ENCODE measurements around the gene GPR146. TPM values are rescaled to one million over a fixed set of nuclear protein-coding genes. Genes with fewer than 3 reads are reported as not detected.

GPR146 gene
- total RNA-seq, 1 donor from 2014 or later: 1.7 TPM

DNA sequence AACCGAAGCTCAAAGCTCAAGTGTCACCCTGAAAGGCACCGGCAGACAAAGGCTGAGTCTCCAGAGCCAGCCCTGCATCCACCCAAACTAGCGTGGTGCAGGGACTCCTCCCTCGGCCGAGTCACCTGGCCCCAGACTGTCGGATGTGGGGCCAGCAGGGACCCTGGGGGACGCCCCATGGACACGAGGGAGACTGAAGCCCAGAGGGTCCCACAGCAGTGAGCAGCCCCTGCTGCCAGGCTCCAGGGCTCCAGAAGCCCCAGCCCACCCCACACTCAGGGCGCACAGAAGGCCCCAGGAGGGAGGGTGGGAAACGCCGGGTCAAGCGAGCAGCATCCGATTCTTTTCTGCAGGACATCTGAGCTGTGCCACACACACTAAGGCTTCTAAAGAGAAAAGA, 20.2 kb downstream of the GPR146 start:
- Histone ChIP-seq H2AFZ (ENCODE audit: low read depth, low read length) (no peak overlapping the region), H3K27me3 (ENCODE audit: insufficient read depth, low read length) (no peaks in the 10 kb centered on the region), H3K79me2 (ENCODE audit: insufficient read depth, low read length) (no peaks in the 10 kb centered on the region), H3K4me3 (ENCODE audit: insufficient read depth, low read depth, low read length) (no peak overlapping the region), H3K4me1 (ENCODE audit: insufficient read depth, low read length) (no peaks in the 10 kb centered on the region), H3K9me3 (ENCODE audit: insufficient read depth, low read depth, low read length) (no peaks in the 10 kb centered on the region), H4K20me1 (ENCODE audit: insufficient read depth, low read length) (peaks cover 74% of the 10 kb centered on the region), H3K9ac (ENCODE audit: low read length) (no peak overlapping the region), H3K36me3 (ENCODE audit: insufficient read depth, low read length) (no peaks in the 10 kb centered on the region), H3K27ac (ENCODE audit: low read depth, low read length) (no peak overlapping the region), H3K4me2 (ENCODE audit: low read length) (no peak overlapping the region)
- Mint-ChIP-seq H3K9me3 (ENCODE audit: unreplicated experiment) (no peaks in the 10 kb centered on the region), H3K4me3 (ENCODE audit: unreplicated experiment) (no peak overlapping the region), H3K27me3 (ENCODE audit: low read depth, unreplicated experiment) (no peaks in the 10 kb centered on the region), H3K27ac (ENCODE audit: unreplicated experiment) (no peak overlapping the region), H3K4me1 (ENCODE audit: low read depth, unreplicated experiment) (peaks cover 8% of the 10 kb centered on the region), H3K36me3 (ENCODE audit: low read depth, unreplicated experiment) (peaks cover 3% of the 10 kb centered on the region)
- no peak for TF ChIP-seq EZH2 (IDR thresholded peaks at IDR 0.05; ENCODE audit: insufficient read depth, low read length)
- no peak for TF ChIP-seq CTCF (IDR thresholded peaks at IDR 0.05; ENCODE audit: insufficient read depth, low read depth, low read length)
- FAIRE-seq: no peak
- no peak for DNase-seq (ENCODE audit: low read depth)

GRCh38 chr7:1065263-1065584, 20.9 kb downstream of the GPR146 start:
- TF ChIP-seq CTCF (IDR thresholded peaks at IDR 0.05; ENCODE audit: insufficient read depth, low read depth, low read length): no peak
- no peak for TF ChIP-seq EZH2 (IDR thresholded peaks at IDR 0.05; ENCODE audit: insufficient read depth, low read length)
- FAIRE-seq: no peak
- peaks cover 3% of the 10 kb centered on the region for H3K36me3 Mint-ChIP-seq (ENCODE audit: low read depth, unreplicated experiment)

GRCh38 chr7:1065585-1066241, 21.4 kb downstream of the GPR146 start:
- Histone ChIP-seq H3K79me2 (ENCODE audit: insufficient read depth, low read length) (no peaks in the 10 kb centered on the region), H3K36me3 (ENCODE audit: insufficient read depth, low read length) (no peaks in the 10 kb centered on the region), H3K9ac (ENCODE audit: low read length) (no peak overlapping the region), H3K9me3 (ENCODE audit: insufficient read depth, low read depth, low read length) (peaks cover 2% of the 10 kb centered on the region), H3K4me3 (ENCODE audit: insufficient read depth, low read depth, low read length) (no peak overlapping the region), H3K27me3 (ENCODE audit: insufficient read depth, low read length) (no peaks in the 10 kb centered on the region), H3K4me1 (ENCODE audit: insufficient read depth, low read length) (no peaks in the 10 kb centered on the region), H3K27ac (ENCODE audit: low read depth, low read length) (no peak overlapping the region), H4K20me1 (ENCODE audit: insufficient read depth, low read length) (peaks cover 70% of the 10 kb centered on the region), H2AFZ (ENCODE audit: low read depth, low read length) (no peak overlapping the region), H3K4me2 (ENCODE audit: low read length) (peak overlapping the region; percentile 65)
- peaks cover 3% of the 10 kb centered on the region for H3K36me3 Mint-ChIP-seq (ENCODE audit: low read depth, unreplicated experiment)
- H3K9me3 Mint-ChIP-seq (ENCODE audit: unreplicated experiment): no peaks in the 10 kb centered on the region
- H3K27ac Mint-ChIP-seq (ENCODE audit: unreplicated experiment): no peak overlapping the region
- H3K27me3 Mint-ChIP-seq (ENCODE audit: low read depth, unreplicated experiment): no peaks in the 10 kb centered on the region
- TF ChIP-seq CTCF (IDR thresholded peaks at IDR 0.05; ENCODE audit: insufficient read depth, low read depth, low read length) (peak; percentile 59), EZH2 (IDR thresholded peaks at IDR 0.05; ENCODE audit: insufficient read depth, low read length) (no peak)
- DNase-seq (ENCODE audit: low read depth): no peak
- H3K4me1 Mint-ChIP-seq (ENCODE audit: low read depth, unreplicated experiment): peaks cover 5% of the 10 kb centered on the region
- no peak for FAIRE-seq
- H3K4me3 Mint-ChIP-seq (ENCODE audit: unreplicated experiment): no peak overlapping the region

More at GRCh38 chr7:1065263-1065584, 20.9 kb downstream of the GPR146 start:
- H3K4me3 Mint-ChIP-seq (ENCODE audit: unreplicated experiment): no peak overlapping the region
- no peaks in the 10 kb centered on the region for H3K4me1 ChIP-seq (ENCODE audit: insufficient read depth, low read length)
- H3K36me3 ChIP-seq (ENCODE audit: insufficient read depth, low read length): no peaks in the 10 kb centered on the region
- no peak overlapping the region for H3K27ac ChIP-seq (ENCODE audit: low read depth, low read length)
- no peak overlapping the region for H3K27ac Mint-ChIP-seq (ENCODE audit: unreplicated experiment)
- H3K9me3 ChIP-seq (ENCODE audit: insufficient read depth, low read depth, low read length): no peaks in the 10 kb centered on the region
- H4K20me1 ChIP-seq (ENCODE audit: insufficient read depth, low read length): peaks cover 71% of the 10 kb centered on the region
- no peaks in the 10 kb centered on the region for H3K27me3 ChIP-seq (ENCODE audit: insufficient read depth, low read length)
- H3K4me2 ChIP-seq (ENCODE audit: low read length): peak overlapping the region; percentile 65
- no peak overlapping the region for H3K9ac ChIP-seq (ENCODE audit: low read length)
- H3K9me3 Mint-ChIP-seq (ENCODE audit: unreplicated experiment): no peaks in the 10 kb centered on the region
- H3K4me3 ChIP-seq (ENCODE audit: insufficient read depth, low read depth, low read length): no peak overlapping the region
- H3K79me2 ChIP-seq (ENCODE audit: insufficient read depth, low read length): no peaks in the 10 kb centered on the region
- no peak overlapping the region for H2AFZ ChIP-seq (ENCODE audit: low read depth, low read length)
- peaks cover 6% of the 10 kb centered on the region for H3K4me1 Mint-ChIP-seq (ENCODE audit: low read depth, unreplicated experiment)
- no peak for DNase-seq (ENCODE audit: low read depth)
- H3K27me3 Mint-ChIP-seq (ENCODE audit: low read depth, unreplicated experiment): no peaks in the 10 kb centered on the region

Measured in astrocyte (in vitro differentiated cells and primary cell).